ENCODE data around the gene AGFG1. TPM values are rescaled to one million over a fixed set of nuclear protein-coding genes. Genes with fewer than 3 reads are reported as not detected.

AGFG1 gene
- total and polyA plus RNA-seq, 4 experiments from 2014 or later, result 12.2 to 62.4 (median 46.1) TPM

GRCh38 chr2:227454323-227454860 lies 17.6 kb upstream of the AGFG1 start:
- Histone ChIP-seq H3K27ac (ENCODE audit: low read depth, low read length) (no peak overlapping the region), H3K9me3 (ENCODE audit: control insufficient read depth in 1 of 2, low read length in 2 of 2) (no peaks in the 10 kb centered on the region), H3K4me1 (ENCODE audit: insufficient read depth, low read length) (no peaks in the 10 kb centered on the region), H3K36me3 (ENCODE audit: insufficient read depth, low read length) (no peaks in the 10 kb centered on the region), H3K27me3 (ENCODE audit: insufficient read depth, low read length) (no peaks in the 10 kb centered on the region), H3K4me3 (ENCODE audit: low read length in 2 of 2) (no peak overlapping the region)
- H3K36me3 Mint-ChIP-seq, result no peaks in the 10 kb centered on the region
- intact Hi-C loops (cut with micrococcal nuclease), result no loop called here
- peaks cover 0 to under 1% of the 10 kb centered on the region in 2 donors for H3K27me3 Mint-ChIP-seq
- H3K27ac Mint-ChIP-seq, result no peak overlapping the region
- no peak overlapping the region for H3K4me3 Mint-ChIP-seq
- ChIA-PET POLR2A (ENCODE audit: partially characterized antibody) (no interaction called here), CTCF (ENCODE audit: partially characterized antibody) (interaction anchor here (0.6 kb wide), 1 partner anchor 8 kb away, joined by 3 read pairs; no protein-coding TSS in a partner anchor)
- peaks cover 3 to 14% (median 7%) of the 10 kb centered on the region in 4 donors for H3K4me1 Mint-ChIP-seq
- H3K9me3 Mint-ChIP-seq, result no peaks in the 10 kb centered on the region
- DNase-seq, result no peak

- Histone ChIP-seq H3K4me1 (ENCODE audit: insufficient read depth, low read length) (peaks cover 8% of the 10 kb centered on the region), H3K27ac (ENCODE audit: low read depth, low read length) (no peak overlapping the region), H3K27me3 (ENCODE audit: insufficient read depth, low read length) (no peaks in the 10 kb centered on the region), H3K9me3 (ENCODE audit: control insufficient read depth in 1 of 2, low read length in 2 of 2) (no peaks in the 10 kb centered on the region), H3K4me3 (ENCODE audit: low read length in 2 of 2) (no peak overlapping the region), H3K36me3 (ENCODE audit: insufficient read depth, low read length) (no peaks in the 10 kb centered on the region)
- H3K9me3 Mint-ChIP-seq, result no peaks in the 10 kb centered on the region
- intact Hi-C loops (cut with micrococcal nuclease), result no loop called here
- H3K4me3 Mint-ChIP-seq, result no peak overlapping the region
- no peaks in the 10 kb centered on the region for H3K36me3 Mint-ChIP-seq
- ChIA-PET POLR2A (ENCODE audit: partially characterized antibody) (no interaction called here), CTCF (ENCODE audit: partially characterized antibody) (no interaction called here)
- no peak overlapping the region for H3K27ac Mint-ChIP-seq
- H3K4me1 Mint-ChIP-seq, result peaks cover 8 to 22% (median 13%) of the 10 kb centered on the region in 4 donors
- no peaks in the 10 kb centered on the region for H3K27me3 Mint-ChIP-seq
- no peak for DNase-seq
These were observed 16.8 kb upstream of the AGFG1 start for GRCh38 chr2:227455200-227455599.

GRCh38 chr2:227456102-227456501 lies 15.9 kb upstream of the AGFG1 start:
- Mint-ChIP-seq H3K4me1 (peaks cover 15 to 30% (median 21%) of the 10 kb centered on the region in 4 donors), H3K9me3 (no peaks in the 10 kb centered on the region), H3K36me3 (no peaks in the 10 kb centered on the region), H3K27me3 (no peaks in the 10 kb centered on the region), H3K4me3 (no peak overlapping the region), H3K27ac (no peak overlapping the region)
- DNase-seq, result no peak
- POLR2A ChIA-PET (ENCODE audit: partially characterized antibody), result no interaction called here
- CTCF ChIA-PET (ENCODE audit: partially characterized antibody), result no interaction called here
- H3K27ac ChIP-seq (ENCODE audit: low read depth, low read length), result no peak overlapping the region
- H3K9me3 ChIP-seq (ENCODE audit: control insufficient read depth in 1 of 2, low read length in 2 of 2), result no peaks in the 10 kb centered on the region
- H3K4me3 ChIP-seq (ENCODE audit: low read length in 2 of 2), result no peak overlapping the region
- no peaks in the 10 kb centered on the region for H3K36me3 ChIP-seq (ENCODE audit: insufficient read depth, low read length)
- intact Hi-C loops (cut with micrococcal nuclease), result no loop called here
- H3K27me3 ChIP-seq (ENCODE audit: insufficient read depth, low read length), result no peaks in the 10 kb centered on the region
- H3K4me1 ChIP-seq (ENCODE audit: insufficient read depth, low read length), result peaks cover 17% of the 10 kb centered on the region

GRCh38 chr2:227456772-227457171 lies 15.2 kb upstream of the AGFG1 start:
- intact Hi-C loops (cut with micrococcal nuclease), result no loop called here
- Mint-ChIP-seq H3K36me3 (no peaks in the 10 kb centered on the region), H3K9me3 (no peaks in the 10 kb centered on the region), H3K4me1 (peaks cover 19 to 34% (median 24%) of the 10 kb centered on the region in 4 donors), H3K4me3 (no peak overlapping the region), H3K27me3 (no peaks in the 10 kb centered on the region), H3K27ac (no peak overlapping the region)
- ChIA-PET CTCF (ENCODE audit: partially characterized antibody) (no interaction called here), POLR2A (ENCODE audit: partially characterized antibody) (no interaction called here)
- DNase-seq, result no peak
- no peak overlapping the region for H3K27ac ChIP-seq (ENCODE audit: low read depth, low read length)
- no peaks in the 10 kb centered on the region for H3K27me3 ChIP-seq (ENCODE audit: insufficient read depth, low read length)
- H3K9me3 ChIP-seq (ENCODE audit: control insufficient read depth in 1 of 2, low read length in 2 of 2), result no peaks in the 10 kb centered on the region
- H3K4me3 ChIP-seq (ENCODE audit: low read length in 2 of 2), result no peak overlapping the region
- H3K4me1 ChIP-seq (ENCODE audit: insufficient read depth, low read length), result peaks cover 20% of the 10 kb centered on the region
- H3K36me3 ChIP-seq (ENCODE audit: insufficient read depth, low read length), result no peaks in the 10 kb centered on the region

GRCh38 chr2:227460070-227460485 lies 11.9 kb upstream of the AGFG1 start:
- Histone ChIP-seq H3K27ac (ENCODE audit: low read depth, low read length) (no peak overlapping the region), H3K36me3 (ENCODE audit: insufficient read depth, low read length) (no peaks in the 10 kb centered on the region), H3K4me1 (ENCODE audit: insufficient read depth, low read length) (peaks cover 53% of the 10 kb centered on the region), H3K4me3 (ENCODE audit: low read length in 2 of 2) (no peak overlapping the region), H3K9me3 (ENCODE audit: control insufficient read depth in 1 of 2, low read length in 2 of 2) (no peaks in the 10 kb centered on the region), H3K27me3 (ENCODE audit: insufficient read depth, low read length) (no peaks in the 10 kb centered on the region)
- H3K27me3 Mint-ChIP-seq, result no peaks in the 10 kb centered on the region
- peak overlapping the region in 5 of 7 donors; percentile 1 to 70 (median 42) for H3K27ac Mint-ChIP-seq
- intact Hi-C loops (cut with micrococcal nuclease), result no loop called here
- peaks cover 50 to 65% (median 55%) of the 10 kb centered on the region in 4 donors for H3K4me1 Mint-ChIP-seq
- ChIA-PET CTCF (ENCODE audit: partially characterized antibody) (interaction anchor here (0.9 to 1.3 kb wide), 2 partner anchors 11 to 673 kb away, joined by 3 to 5 read pairs; no protein-coding TSS in a partner anchor), POLR2A (ENCODE audit: partially characterized antibody) (no interaction called here)
- peak; percentile 47 to 77 (median 52) for DNase-seq
- peak overlapping the region in 7 of 8 donors; percentile 4 to 78 (median 60) for H3K4me3 Mint-ChIP-seq
- H3K9me3 Mint-ChIP-seq, result no peaks in the 10 kb centered on the region
- H3K36me3 Mint-ChIP-seq, result no peaks in the 10 kb centered on the region

GRCh38 chr2:227460833-227461232 lies 11.1 kb upstream of the AGFG1 start:
- no peaks in the 10 kb centered on the region for H3K9me3 ChIP-seq (ENCODE audit: control insufficient read depth in 1 of 2, low read length in 2 of 2)
- CTCF ChIA-PET (ENCODE audit: partially characterized antibody), result interaction anchor here (1.3 kb wide), 1 partner anchor 10 kb away, joined by 3 read pairs; no protein-coding TSS in a partner anchor
- intact Hi-C loops (cut with micrococcal nuclease), result no loop called here
- H3K27ac Mint-ChIP-seq, result peak overlapping the region in 4 of 7 donors; percentile 1 to 86 (median 42)
- H3K36me3 ChIP-seq (ENCODE audit: insufficient read depth, low read length), result no peaks in the 10 kb centered on the region
- peak overlapping the region in 5 of 8 donors; percentile 50 to 78 (median 60) for H3K4me3 Mint-ChIP-seq
- H3K4me1 Mint-ChIP-seq, result peaks cover 53 to 70% (median 59%) of the 10 kb centered on the region in 4 donors
- no peaks in the 10 kb centered on the region for H3K27me3 Mint-ChIP-seq
- no peak overlapping the region for H3K27ac ChIP-seq (ENCODE audit: low read depth, low read length)
- no peaks in the 10 kb centered on the region for H3K27me3 ChIP-seq (ENCODE audit: insufficient read depth, low read length)
- DNase-seq, result no peak
- peaks cover 59% of the 10 kb centered on the region for H3K4me1 ChIP-seq (ENCODE audit: insufficient read depth, low read length)
- POLR2A ChIA-PET (ENCODE audit: partially characterized antibody), result no interaction called here
- no peaks in the 10 kb centered on the region for H3K36me3 Mint-ChIP-seq
- H3K4me3 ChIP-seq (ENCODE audit: low read length in 2 of 2), result no peak overlapping the region
- no peaks in the 10 kb centered on the region for H3K9me3 Mint-ChIP-seq

- H3K4me3 Mint-ChIP-seq, result peak overlapping the region in 3 of 8 donors; percentile 11 to 69 (median 66)
- no peak for DNase-seq
- H3K27ac ChIP-seq (ENCODE audit: low read depth, low read length), result no peak overlapping the region
- no peaks in the 10 kb centered on the region for H3K9me3 Mint-ChIP-seq
- H3K4me3 ChIP-seq (ENCODE audit: low read length in 2 of 2), result no peak overlapping the region
- H3K27me3 Mint-ChIP-seq, result no peaks in the 10 kb centered on the region
- no peaks in the 10 kb centered on the region for H3K27me3 ChIP-seq (ENCODE audit: insufficient read depth, low read length)
- no peaks in the 10 kb centered on the region for H3K36me3 Mint-ChIP-seq
- no peaks in the 10 kb centered on the region for H3K36me3 ChIP-seq (ENCODE audit: insufficient read depth, low read length)
- H3K9me3 ChIP-seq (ENCODE audit: control insufficient read depth in 1 of 2, low read length in 2 of 2), result no peaks in the 10 kb centered on the region
- ChIA-PET CTCF (ENCODE audit: partially characterized antibody) (interaction anchor here (0.7 to 1.1 kb wide), 2 partner anchors 8 to 9 kb away, joined by 3 to 4 read pairs; no protein-coding TSS in a partner anchor), POLR2A (ENCODE audit: partially characterized antibody) (no interaction called here)
- peak overlapping the region in 3 of 7 donors; percentile 29 to 44 (median 43) for H3K27ac Mint-ChIP-seq
- peaks cover 70% of the 10 kb centered on the region for H3K4me1 ChIP-seq (ENCODE audit: insufficient read depth, low read length)
- intact Hi-C loops (cut with micrococcal nuclease), result loop anchor here (2.0 kb wide), 1 partner anchor 137 kb away; the partner anchor contains the start of gene MFF
- H3K4me1 Mint-ChIP-seq, result peaks cover 57 to 78% (median 66%) of the 10 kb centered on the region in 4 donors
These were observed 10.0 kb upstream of the AGFG1 start for GRCh38 chr2:227461811-227462461.
